HUES48 (cell line): ENCODE measurements around the gene CD80.

Experiments used
- H3K27ac ChIP-seq: one replicate; pipeline ENCODE4 v1.7.0; 2013; ENCODE audit warnings: low read depth, low read length, inconsistent platforms
- H3K27me3 ChIP-seq: 2 replicates; pipeline ENCODE4 v1.6.1; 2013; ENCODE audit warnings: mild to moderate bottlenecking, low read length; ENCODE audit not compliant: control insufficient read depth, insufficient read depth
- H3K36me3 ChIP-seq: 2 replicates; pipeline ENCODE4 v1.6.1; 2013; ENCODE audit warnings: low read length; ENCODE audit not compliant: control insufficient read depth, insufficient read depth
- H3K4me1 ChIP-seq: 2 replicates; pipeline ENCODE4 v1.6.1; 2013; ENCODE audit warnings: mild to moderate bottlenecking, low read length; ENCODE audit not compliant: control insufficient read depth, insufficient read depth
- H3K4me3 ChIP-seq: 2 replicates; pipeline ENCODE4 v1.5.1; 2013; ENCODE audit warnings: mild to moderate bottlenecking, low read depth, low read length
- H3K9ac ChIP-seq: 2 replicates; pipeline ENCODE4 v1.6.1; 2013; ENCODE audit warnings: mild to moderate bottlenecking, low read depth, low read length, moderate library complexity
- H3K9me3 ChIP-seq: 2 replicates; pipeline ENCODE4 v1.6.1; 2013; ENCODE audit warnings: low read length; ENCODE audit not compliant: control insufficient read depth, insufficient read depth

CD80 gene

GRCh38 chr3:119543147-119543546 lies 16.3 kb downstream of the CD80 start:
- H3K9ac ChIP-seq = no peak overlapping the region
- H3K4me1 ChIP-seq = no peaks in the 10 kb centered on the region

GRCh38 chr3:119542168-119542767 lies 17.1 kb downstream of the CD80 start:
- H3K9ac ChIP-seq = no peak overlapping the region
- no peak overlapping the region for H3K27ac ChIP-seq
- H3K27me3 ChIP-seq = no peaks in the 10 kb centered on the region
- H3K9me3 ChIP-seq = no peaks in the 10 kb centered on the region
- no peaks in the 10 kb centered on the region for H3K36me3 ChIP-seq
- no peak overlapping the region for H3K4me3 ChIP-seq
- no peaks in the 10 kb centered on the region for H3K4me1 ChIP-seq

More at GRCh38 chr3:119543147-119543546, 16.3 kb downstream of the CD80 start:
- no peaks in the 10 kb centered on the region for H3K9me3 ChIP-seq
- no peaks in the 10 kb centered on the region for H3K36me3 ChIP-seq
- H3K27me3 ChIP-seq = no peaks in the 10 kb centered on the region
- no peak overlapping the region for H3K4me3 ChIP-seq
- no peak overlapping the region for H3K27ac ChIP-seq

- no peaks in the 10 kb centered on the region for H3K36me3 ChIP-seq
- no peaks in the 10 kb centered on the region for H3K9me3 ChIP-seq
- no peaks in the 10 kb centered on the region for H3K4me1 ChIP-seq
- H3K4me3 ChIP-seq = no peak overlapping the region
- no peak overlapping the region for H3K9ac ChIP-seq
- no peak overlapping the region for H3K27ac ChIP-seq
- H3K27me3 ChIP-seq = no peaks in the 10 kb centered on the region
Observed at GRCh38 chr3:119541547-119541946, 17.9 kb downstream of the CD80 start.

- no peak overlapping the region for H3K27ac ChIP-seq
- H3K27me3 ChIP-seq = no peaks in the 10 kb centered on the region
- H3K9me3 ChIP-seq = no peaks in the 10 kb centered on the region
- no peaks in the 10 kb centered on the region for H3K36me3 ChIP-seq
- H3K4me1 ChIP-seq = no peaks in the 10 kb centered on the region
- no peak overlapping the region for H3K9ac ChIP-seq
- H3K4me3 ChIP-seq = no peak overlapping the region
Observed at GRCh38 chr3:119538772-119539171, 20.6 kb downstream of the CD80 start.

GRCh38 chr3:119536757-119537156 lies 22.7 kb downstream of the CD80 start:
- Histone ChIP-seq H3K4me1 (no peaks in the 10 kb centered on the region), H3K27ac (no peak overlapping the region), H3K9me3 (no peaks in the 10 kb centered on the region), H3K27me3 (no peaks in the 10 kb centered on the region), H3K4me3 (no peak overlapping the region), H3K36me3 (no peaks in the 10 kb centered on the region), H3K9ac (no peak overlapping the region)

- Histone ChIP-seq H3K27ac (no peak overlapping the region), H3K9me3 (no peaks in the 10 kb centered on the region), H3K4me1 (no peaks in the 10 kb centered on the region), H3K27me3 (no peaks in the 10 kb centered on the region), H3K36me3 (no peaks in the 10 kb centered on the region), H3K9ac (no peak overlapping the region), H3K4me3 (no peak overlapping the region)
Observed at GRCh38 chr3:119534296-119534695, 25.1 kb downstream of the CD80 start.

- Histone ChIP-seq H3K4me1 (no peaks in the 10 kb centered on the region), H3K27ac (no peak overlapping the region), H3K9ac (no peak overlapping the region), H3K9me3 (no peaks in the 10 kb centered on the region), H3K36me3 (no peaks in the 10 kb centered on the region), H3K4me3 (no peak overlapping the region), H3K27me3 (no peaks in the 10 kb centered on the region)
Observed at GRCh38 chr3:119531151-119531550, 28.3 kb downstream of the CD80 start.

GRCh38 chr3:119530456-119530855 lies 29.0 kb downstream of the CD80 start:
- no peaks in the 10 kb centered on the region for H3K9me3 ChIP-seq
- no peak overlapping the region for H3K4me3 ChIP-seq
- no peaks in the 10 kb centered on the region for H3K36me3 ChIP-seq
- peaks cover 1% of the 10 kb centered on the region for H3K4me1 ChIP-seq
- H3K27ac ChIP-seq = no peak overlapping the region
- no peak overlapping the region for H3K9ac ChIP-seq
- H3K27me3 ChIP-seq = no peaks in the 10 kb centered on the region

GRCh38 chr3:119529883-119530282 lies 29.5 kb downstream of the CD80 start:
- no peak overlapping the region for H3K27ac ChIP-seq
- no peak overlapping the region for H3K4me3 ChIP-seq
- no peaks in the 10 kb centered on the region for H3K36me3 ChIP-seq
- H3K27me3 ChIP-seq = no peaks in the 10 kb centered on the region
- H3K9ac ChIP-seq = no peak overlapping the region
- peaks cover 7% of the 10 kb centered on the region for H3K4me1 ChIP-seq
- no peaks in the 10 kb centered on the region for H3K9me3 ChIP-seq

- no peaks in the 10 kb centered on the region for H3K9me3 ChIP-seq
- H3K36me3 ChIP-seq = peaks cover 21% of the 10 kb centered on the region
- H3K4me3 ChIP-seq = no peak overlapping the region
- H3K27ac ChIP-seq = no peak overlapping the region
- peaks cover 14% of the 10 kb centered on the region for H3K4me1 ChIP-seq
- no peaks in the 10 kb centered on the region for H3K27me3 ChIP-seq
- H3K9ac ChIP-seq = no peak overlapping the region
Observed at GRCh38 chr3:119527714-119528113, 31.7 kb downstream of the CD80 start.

- no peaks in the 10 kb centered on the region for H3K27me3 ChIP-seq
- H3K4me3 ChIP-seq = peak overlapping the region; percentile 28; the same call in 1 of the 2 replicates
- H3K36me3 ChIP-seq = peaks cover 47% of the 10 kb centered on the region
- peak overlapping the region; percentile 67 for H3K27ac ChIP-seq
- peaks cover 14% of the 10 kb centered on the region for H3K4me1 ChIP-seq
- H3K9me3 ChIP-seq = 0 out of 2 replicates have a peak, but pooled peaks cover 4% of the 10 kb centered on the region
- no peak overlapping the region for H3K9ac ChIP-seq
Observed at GRCh38 chr3:119524931-119525662, 34.3 kb downstream of the CD80 start.
